ENCODE measurements around the gene GALNS. TPM values are rescaled to one million over a fixed set of nuclear protein-coding genes. Genes with fewer than 3 reads are reported as not detected.

GALNS gene
- total RNA-seq, 1 donor from 2014 or later = 61.4 TPM

DNA sequence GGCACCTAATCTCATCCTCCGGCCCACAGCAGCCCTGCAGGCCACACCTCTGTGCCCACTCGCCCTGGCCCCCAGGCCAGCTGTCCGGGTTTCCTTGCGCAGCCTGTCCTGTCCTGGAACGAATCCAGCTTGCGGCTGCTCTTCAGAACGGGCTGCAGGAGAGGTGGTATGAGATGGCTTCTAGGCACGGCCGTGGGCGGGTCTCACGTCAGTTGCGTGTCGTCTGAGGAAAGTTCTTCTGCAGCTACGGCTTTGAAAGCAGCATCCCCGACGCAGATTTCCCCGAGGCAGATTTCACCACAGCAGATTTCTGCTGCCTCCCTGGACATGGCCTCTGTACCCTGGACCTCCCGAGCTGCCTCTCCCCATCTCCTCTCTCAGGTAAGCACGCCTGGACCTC, 18.2 kb downstream of the GALNS start:
- no peaks in the 10 kb centered on the region for H3K4me1 ChIP-seq
- no peak overlapping the region for H3K4me3 ChIP-seq
- no peak for DNase-seq (ENCODE audit: extremely low spot score in 2 of 2)
- TF ChIP-seq POLR2A (IDR thresholded peaks at IDR 0.05) = no peak
- no peak for TF ChIP-seq CTCF (IDR thresholded peaks at IDR 0.05)
- TF ChIP-seq POLR2AphosphoS5 (IDR thresholded peaks at IDR 0.05; ENCODE audit: insufficient read depth in 1 of 2, low read depth in 1 of 2) = no peak
- intact Hi-C loops (cut with DNase I) = no loop called here
- no peaks in the 10 kb centered on the region for H3K9me3 ChIP-seq
- H3K27me3 ChIP-seq = no peaks in the 10 kb centered on the region
- no peak overlapping the region for H3K27ac ChIP-seq
- peaks cover 0 to 24% of the 10 kb centered on the region in 2 donors for H3K36me3 ChIP-seq

DNA sequence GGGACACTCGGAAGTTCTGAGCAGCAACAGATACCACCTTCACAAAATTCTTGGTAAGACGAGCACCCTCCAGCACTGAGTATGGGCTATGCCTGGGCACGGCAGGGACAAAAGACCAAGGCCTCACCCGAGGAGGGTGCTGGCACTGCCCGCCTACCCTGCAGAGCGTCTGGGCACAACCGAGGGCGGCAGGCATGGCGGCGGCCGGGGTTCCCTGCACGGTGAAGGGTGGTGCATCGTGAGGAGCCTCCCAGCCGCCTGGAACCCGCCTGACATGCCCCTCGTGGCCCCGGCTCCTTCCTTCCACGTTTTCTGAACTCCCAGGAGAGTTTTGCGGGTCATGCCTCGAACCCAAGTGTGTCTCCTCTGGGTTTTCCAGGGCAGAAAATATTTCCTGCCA, 18.9 kb downstream of the GALNS start:
- TF ChIP-seq POLR2A (IDR thresholded peaks at IDR 0.05) = no peak
- no peak for TF ChIP-seq CTCF (IDR thresholded peaks at IDR 0.05)
- TF ChIP-seq POLR2AphosphoS5 (IDR thresholded peaks at IDR 0.05; ENCODE audit: insufficient read depth in 1 of 2, low read depth in 1 of 2) = no peak
- Histone ChIP-seq H3K4me3 (no peak overlapping the region), H3K9me3 (no peaks in the 10 kb centered on the region), H3K27me3 (no peaks in the 10 kb centered on the region), H3K27ac (no peak overlapping the region), H3K36me3 (peaks cover 0 to 24% of the 10 kb centered on the region in 2 donors), H3K4me1 (no peaks in the 10 kb centered on the region)
- intact Hi-C loops (cut with DNase I) = no loop called here
- DNase-seq (ENCODE audit: extremely low spot score in 2 of 2) = no peak

DNA sequence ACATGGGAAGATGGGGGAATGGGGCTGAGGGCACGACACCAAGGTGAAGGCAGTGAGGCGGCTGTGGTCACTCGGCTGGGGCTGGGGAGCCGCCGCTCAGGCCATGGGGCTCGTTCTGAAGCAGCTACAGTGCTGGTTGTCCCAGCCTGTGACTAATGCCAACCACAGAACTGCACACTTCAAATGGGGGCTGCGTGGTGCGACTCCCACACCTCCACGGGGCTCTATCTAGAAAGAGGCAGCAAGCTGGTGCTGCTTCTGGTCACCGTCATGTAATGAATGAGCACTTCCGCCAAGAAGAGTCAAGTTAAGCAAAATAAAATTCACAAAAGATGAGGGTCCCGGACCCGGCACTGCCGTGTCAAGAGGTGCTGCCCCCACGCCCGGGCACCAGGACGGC, 20.0 kb downstream of the GALNS start:
- DNase-seq (ENCODE audit: extremely low spot score in 2 of 2) = no peak
- H3K9me3 ChIP-seq = no peaks in the 10 kb centered on the region
- H3K27me3 ChIP-seq = no peaks in the 10 kb centered on the region
- intact Hi-C loops (cut with DNase I) = no loop called here
- no peak overlapping the region for H3K27ac ChIP-seq
- peaks cover 0 to 24% of the 10 kb centered on the region in 2 donors for H3K36me3 ChIP-seq
- TF ChIP-seq POLR2A (IDR thresholded peaks at IDR 0.05) (no peak), CTCF (IDR thresholded peaks at IDR 0.05) (no peak), POLR2AphosphoS5 (IDR thresholded peaks at IDR 0.05; ENCODE audit: insufficient read depth in 1 of 2, low read depth in 1 of 2) (no peak)
- no peak overlapping the region for H3K4me3 ChIP-seq
- H3K4me1 ChIP-seq = no peaks in the 10 kb centered on the region

DNA sequence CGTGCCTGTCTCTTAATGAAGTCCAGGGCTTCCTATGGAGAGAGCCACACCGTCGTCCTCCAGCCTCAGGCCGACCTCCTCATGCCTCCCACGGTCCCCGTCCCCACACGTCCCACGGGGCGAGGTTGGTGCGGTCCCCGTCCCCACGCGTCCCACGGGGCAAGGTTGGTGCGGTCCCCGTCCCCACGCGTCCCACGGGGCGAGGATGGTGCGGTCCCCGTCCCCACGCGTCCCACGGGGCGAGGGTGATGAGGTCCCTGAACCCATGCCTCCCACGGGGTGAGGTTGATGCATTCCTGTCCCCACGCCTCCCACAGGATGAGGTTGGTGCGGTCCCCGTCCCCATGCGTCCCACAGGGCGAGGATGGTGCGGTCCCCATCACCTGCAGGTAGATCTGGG, 20.9 kb downstream of the GALNS start:
- TF ChIP-seq POLR2AphosphoS5 (IDR thresholded peaks at IDR 0.05; ENCODE audit: insufficient read depth in 1 of 2, low read depth in 1 of 2) (no peak), POLR2A (IDR thresholded peaks at IDR 0.05) (no peak), CTCF (IDR thresholded peaks at IDR 0.05) (no peak)
- Histone ChIP-seq H3K36me3 (peaks cover 0 to 22% of the 10 kb centered on the region in 2 donors), H3K4me1 (no peaks in the 10 kb centered on the region), H3K27ac (no peak overlapping the region), H3K27me3 (no peaks in the 10 kb centered on the region), H3K9me3 (no peaks in the 10 kb centered on the region), H3K4me3 (no peak overlapping the region)
- intact Hi-C loops (cut with DNase I) = no loop called here
- DNase-seq (ENCODE audit: extremely low spot score in 2 of 2) = no peak

DNA sequence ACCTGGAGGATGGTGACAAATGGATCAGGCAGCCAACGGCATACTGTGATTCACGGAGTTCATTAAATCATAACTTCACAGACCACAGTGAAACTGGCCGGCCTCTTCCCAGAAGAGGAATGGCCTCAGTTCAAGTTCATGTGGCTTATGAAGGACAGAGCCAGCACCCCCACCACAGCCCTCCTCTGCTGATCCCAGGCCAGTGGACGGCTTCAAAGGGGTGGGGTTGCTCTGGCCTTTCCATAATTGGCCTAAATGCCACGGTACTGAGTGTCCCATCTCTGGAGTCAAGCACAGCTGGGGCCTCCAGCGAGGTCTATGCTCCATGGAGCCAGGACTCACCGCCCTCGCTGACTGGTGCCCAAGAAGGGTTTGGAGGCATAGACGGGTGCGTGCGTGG, 21.4 kb downstream of the GALNS start:
- no peaks in the 10 kb centered on the region for H3K4me1 ChIP-seq
- no peak overlapping the region for H3K4me3 ChIP-seq
- TF ChIP-seq POLR2A (IDR thresholded peaks at IDR 0.05) (no peak), CTCF (IDR thresholded peaks at IDR 0.05) (no peak), POLR2AphosphoS5 (IDR thresholded peaks at IDR 0.05; ENCODE audit: insufficient read depth in 1 of 2, low read depth in 1 of 2) (no peak)
- no peaks in the 10 kb centered on the region for H3K27me3 ChIP-seq
- no peak for DNase-seq (ENCODE audit: extremely low spot score in 2 of 2)
- intact Hi-C loops (cut with DNase I) = no loop called here
- H3K36me3 ChIP-seq = peaks cover 0 to 17% of the 10 kb centered on the region in 2 donors
- no peak overlapping the region for H3K27ac ChIP-seq
- no peaks in the 10 kb centered on the region for H3K9me3 ChIP-seq

Measured in vagina (tissue), 2 donors.